Smooth muscle cell (in vitro differentiated cells): Measurements from ENCODE around the gene DMRT1. TPM values are rescaled to one million over a fixed set of nuclear protein-coding genes. Genes with fewer than 3 reads are reported as not detected.
A peak's percentile ranks its signal among the peaks of the same experiment; 100 is the strongest.

Source experiments
- DNase-seq: peaks from one replicate; lab custom pipeline; 2025; ENCODE audit not compliant: unreplicated experiment; lab: John Stamatoyannopoulos, UW
- H2AFZ ChIP-seq: fragments of 200-600 bp; sonication (generic); 2 replicates; pipeline ENCODE4 v1.6.0; 2016; ENCODE audit warnings: antibody characterized with exemption, low read depth, mild to moderate bottlenecking
- H3F3A ChIP-seq: fragments of 200-600 bp; sonication (generic); 2 replicates; pipeline ENCODE4 v1.6.0; 2017; ENCODE audit warnings: antibody characterized with exemption, low read depth
- H3K27ac ChIP-seq: fragments of 200-600 bp; sonication (generic); 2 replicates; pipeline ENCODE4 v1.5.1; 2016; ENCODE audit warnings: low read depth, mild to moderate bottlenecking
- H3K27me3 ChIP-seq: fragments of 200-600 bp; sonication (generic); 2 replicates; pipeline ENCODE4 v1.6.1; 2016; ENCODE audit warnings: low read depth, mild to moderate bottlenecking
- H3K36me3 ChIP-seq: fragments of 200-600 bp; sonication (generic); 2 replicates; pipeline ENCODE4 v1.5.1; 2016; ENCODE audit warnings: low read depth
- H3K4me1 ChIP-seq: fragments of 200-600 bp; sonication (generic); 2 replicates; pipeline ENCODE4 v1.5.1; 2016; ENCODE audit warnings: low read depth
- H3K4me2 ChIP-seq: fragments of 200-600 bp; sonication (generic); 2 replicates; pipeline ENCODE4 v1.6.0; 2016; ENCODE audit warnings: mild to moderate bottlenecking
- H3K4me3 ChIP-seq: fragments of 200-600 bp; sonication (generic); 2 replicates; pipeline ENCODE4 v1.5.1; 2016; ENCODE audit warnings: mild to moderate bottlenecking
- H3K79me2 ChIP-seq: fragments of 200-600 bp; sonication (generic); 2 replicates; pipeline ENCODE4 v1.6.0; 2016; ENCODE audit warnings: low read depth, mild to moderate bottlenecking
- H3K9ac ChIP-seq: fragments of 200-600 bp; sonication (generic); 2 replicates; pipeline ENCODE4 v1.6.0; 2016; ENCODE audit warnings: low read depth
- H3K9me3 ChIP-seq: fragments of 200-600 bp; sonication (generic); replicated peaks from 2 replicates; pipeline ENCODE4 v1.5.1; 2016; ENCODE audit warnings: low read depth
- H4K20me1 ChIP-seq: fragments of 200-600 bp; sonication (generic); 2 replicates; pipeline ENCODE4 v1.6.0; 2016; ENCODE audit warnings: low read depth
- CTCF ChIP-seq: fragments of 200-600 bp; sonication (generic); IDR thresholded peaks from 2 replicates; pipeline ENCODE4 v1.5.1; 2017; ENCODE audit warnings: borderline replicate concordance, mild to moderate bottlenecking, antibody characterized with exemption; ENCODE audit not compliant: insufficient read depth, poor library complexity, severe bottlenecking
- WGBS: methylation state at CpG from one replicate; pipeline ENCODE4 v1.1.7; 2016; ENCODE audit warnings: low lambda C conversion rate; 5-methylcytosine and 5-hydroxymethylcytosine counted together
- polyA plus RNA-seq: library from polyadenylated mRNA; unstranded; fragments of >200 nt; fragmentation: Nextera tagmentation; extraction: Ambion mirVana; gene quantifications from 2 replicates; pipeline ENCODE4 v1.2.1, GENCODE V29; 2016
- total RNA-seq: library from RNA; depleted of rRNA; stranded (reverse); fragments of >200 nt; gene quantifications from 2 replicates; pipeline ENCODE4 v1.2.3, GENCODE V29; 2014

Gene DMRT1
- total and polyA plus RNA-seq, 2 experiments from 2014 or later: 0.58 TPM; not detected in 1

- 95% methylated on average over 6 of the region's 6 CpGs for WGBS
- no peak for TF ChIP-seq CTCF
- no peak overlapping the region for H3K9ac ChIP-seq
- no peaks in the 10 kb centered on the region for H3K9me3 ChIP-seq
- H3K27ac ChIP-seq: no peak overlapping the region
- DNase-seq: no peak
- no peaks in the 10 kb centered on the region for H4K20me1 ChIP-seq
- H3K79me2 ChIP-seq: no peaks in the 10 kb centered on the region
- H3K4me2 ChIP-seq: no peak overlapping the region
- H3K36me3 ChIP-seq: no peaks in the 10 kb centered on the region
- H3F3A ChIP-seq: no peaks in the 10 kb centered on the region
- no peaks in the 10 kb centered on the region for H3K4me1 ChIP-seq
- no peaks in the 10 kb centered on the region for H3K27me3 ChIP-seq
- no peak overlapping the region for H3K4me3 ChIP-seq
- no peak overlapping the region for H2AFZ ChIP-seq
These were observed 45.6 kb upstream of the DMRT1 start for GRCh38 chr9:795869-796268.

- H2AFZ ChIP-seq: no peak overlapping the region
- H3K4me3 ChIP-seq: no peak overlapping the region
- no peaks in the 10 kb centered on the region for H4K20me1 ChIP-seq
- WGBS: 97% methylated on average over 9 of the region's 9 CpGs
- no peak for DNase-seq
- H3K9me3 ChIP-seq: no peaks in the 10 kb centered on the region
- no peak overlapping the region for H3K9ac ChIP-seq
- H3K4me1 ChIP-seq: no peaks in the 10 kb centered on the region
- no peak overlapping the region for H3K4me2 ChIP-seq
- H3K79me2 ChIP-seq: no peaks in the 10 kb centered on the region
- no peaks in the 10 kb centered on the region for H3K27me3 ChIP-seq
- H3K36me3 ChIP-seq: no peaks in the 10 kb centered on the region
- TF ChIP-seq CTCF: no peak
- H3K27ac ChIP-seq: no peak overlapping the region
- H3F3A ChIP-seq: no peaks in the 10 kb centered on the region
These were observed 40.8 kb upstream of the DMRT1 start for GRCh38 chr9:800591-801150.

- Histone ChIP-seq H3F3A (no peaks in the 10 kb centered on the region), H4K20me1 (no peaks in the 10 kb centered on the region), H3K79me2 (no peaks in the 10 kb centered on the region), H3K4me3 (no peak overlapping the region), H3K4me2 (no peak overlapping the region), H3K9ac (no peak overlapping the region), H3K27ac (no peak overlapping the region), H3K36me3 (no peaks in the 10 kb centered on the region), H3K4me1 (no peaks in the 10 kb centered on the region), H3K27me3 (no peaks in the 10 kb centered on the region), H3K9me3 (no peaks in the 10 kb centered on the region), H2AFZ (peak overlapping the region; percentile 8)
- no peak for TF ChIP-seq CTCF
- WGBS: 49% methylated on average over 11 of the region's 11 CpGs
- no peak for DNase-seq
These were observed 40.0 kb upstream of the DMRT1 start for GRCh38 chr9:801399-802071.

GRCh38 chr9:804026-804425 lies 37.5 kb upstream of the DMRT1 start:
- Histone ChIP-seq H2AFZ (no peak overlapping the region), H3F3A (no peaks in the 10 kb centered on the region), H3K9ac (no peak overlapping the region), H3K27ac (no peak overlapping the region), H3K9me3 (no peaks in the 10 kb centered on the region), H4K20me1 (no peaks in the 10 kb centered on the region), H3K27me3 (no peaks in the 10 kb centered on the region), H3K36me3 (no peaks in the 10 kb centered on the region), H3K4me1 (no peaks in the 10 kb centered on the region), H3K4me2 (no peak overlapping the region), H3K79me2 (no peaks in the 10 kb centered on the region), H3K4me3 (no peak overlapping the region)
- DNase-seq: no peak
- no peak for TF ChIP-seq CTCF
